Parathyroid adenoma (tissue), 2 donors: ENCODE measurements around the gene CMBL.

Source experiments
- H2AFZ ChIP-seq: fragments of 300-600 bp; sonication (generic); one replicate; pipeline ENCODE4 v1.7.0; 2017; ENCODE audit warnings: antibody characterized with exemption, mild to moderate bottlenecking
- H3K27ac ChIP-seq: fragments of 300-600 bp; sonication (generic); one replicate; pipeline ENCODE4 v1.7.0; 2017
- H3K27me3 ChIP-seq: fragments of 300-600 bp; sonication (generic); one replicate; pipeline ENCODE4 v1.7.0; 2017; ENCODE audit warnings: low read length; ENCODE audit not compliant: control insufficient read depth, insufficient read depth
- H3K36me3 ChIP-seq: fragments of 300-600 bp; sonication (generic); one replicate; pipeline ENCODE4 v1.7.0; 2017; ENCODE audit warnings: low read length; ENCODE audit not compliant: control insufficient read depth, insufficient read depth
- H3K4me1 ChIP-seq: fragments of 300-600 bp; sonication (generic); one replicate; pipeline ENCODE4 v1.7.0; 2017; ENCODE audit warnings: control low read depth
- H3K4me2 ChIP-seq: fragments of 300-600 bp; sonication (generic); one replicate; pipeline ENCODE4 v1.7.0; 2017; ENCODE audit warnings: low read length
- H3K4me3 ChIP-seq: fragments of 300-600 bp; sonication (generic); one replicate; pipeline ENCODE4 v1.7.0; 2017; ENCODE audit warnings: low read depth, low read length
- H3K79me2 ChIP-seq: fragments of 300-600 bp; sonication (generic); one replicate; pipeline ENCODE4 v1.7.0; 2017; ENCODE audit warnings: control low read depth
- H3K9ac ChIP-seq: fragments of 300-600 bp; sonication (generic); one replicate; pipeline ENCODE4 v1.7.0; 2017; ENCODE audit warnings: mild to moderate bottlenecking
- H3K9me3 ChIP-seq: fragments of 300-600 bp; sonication (generic); one replicate; pipeline ENCODE4 v1.7.0; 2017; ENCODE audit warnings: low read length; ENCODE audit not compliant: control insufficient read depth
- CTCF ChIP-seq: fragments of 300-600 bp; sonication (generic); IDR thresholded peaks from one replicate; pipeline ENCODE4 v1.7.0; 2017; ENCODE audit warnings: antibody characterized with exemption, mild to moderate bottlenecking
- donor health status: primary hyperparathyroidism.

The CMBL gene

GRCh38 chr5:10301842-10302610 lies 5.7 kb downstream of the CMBL start:
- H3K27ac ChIP-seq = peak overlapping the region; percentile 70
- H3K79me2 ChIP-seq = peaks cover 8% of the 10 kb centered on the region
- H2AFZ ChIP-seq = peak overlapping the region; percentile 48
- peak overlapping the region; percentile 30 for H3K4me3 ChIP-seq
- no peak for TF ChIP-seq CTCF
- no peaks in the 10 kb centered on the region for H3K9me3 ChIP-seq
- H3K4me1 ChIP-seq = peaks cover 35% of the 10 kb centered on the region
- H3K9ac ChIP-seq = no peak overlapping the region
- no peaks in the 10 kb centered on the region for H3K36me3 ChIP-seq
- H3K27me3 ChIP-seq = no peaks in the 10 kb centered on the region
- H3K4me2 ChIP-seq = peak overlapping the region; percentile 41

GRCh38 chr5:10301266-10301665 lies 6.4 kb downstream of the CMBL start:
- H3K9me3 ChIP-seq = no peaks in the 10 kb centered on the region
- peaks cover 29% of the 10 kb centered on the region for H3K4me1 ChIP-seq
- H3K36me3 ChIP-seq = no peaks in the 10 kb centered on the region
- no peak overlapping the region for H3K9ac ChIP-seq
- TF ChIP-seq CTCF = no peak
- peaks cover 8% of the 10 kb centered on the region for H3K79me2 ChIP-seq
- H3K4me2 ChIP-seq = peak overlapping the region; percentile 41
- peak overlapping the region; percentile 35 for H2AFZ ChIP-seq
- H3K27me3 ChIP-seq = no peaks in the 10 kb centered on the region
- H3K27ac ChIP-seq = no peak overlapping the region
- H3K4me3 ChIP-seq = peak overlapping the region; percentile 7

- Histone ChIP-seq H3K4me3 (no peak overlapping the region), H3K27ac (no peak overlapping the region), H3K4me1 (peaks cover 29% of the 10 kb centered on the region), H3K27me3 (no peaks in the 10 kb centered on the region), H3K79me2 (peaks cover 4% of the 10 kb centered on the region), H3K4me2 (no peak overlapping the region), H3K9me3 (no peaks in the 10 kb centered on the region), H2AFZ (no peak overlapping the region), H3K9ac (no peak overlapping the region), H3K36me3 (no peaks in the 10 kb centered on the region)
- no peak for TF ChIP-seq CTCF
Measured at GRCh38 chr5:10300246-10300645, 7.5 kb downstream of the CMBL start.

GRCh38 chr5:10297646-10298204 lies 10.0 kb downstream of the CMBL start:
- H3K4me3 ChIP-seq = no peak overlapping the region
- H3K27ac ChIP-seq = no peak overlapping the region
- TF ChIP-seq CTCF = no peak
- no peaks in the 10 kb centered on the region for H3K36me3 ChIP-seq
- H3K4me2 ChIP-seq = no peak overlapping the region
- H3K79me2 ChIP-seq = no peaks in the 10 kb centered on the region
- H3K9me3 ChIP-seq = no peaks in the 10 kb centered on the region
- peaks cover 19% of the 10 kb centered on the region for H3K4me1 ChIP-seq
- no peak overlapping the region for H3K9ac ChIP-seq
- H3K27me3 ChIP-seq = no peaks in the 10 kb centered on the region
- H2AFZ ChIP-seq = no peak overlapping the region
